Measurements from ENCODE around the gene LAMA2. TPM values are rescaled to one million over a fixed set of nuclear protein-coding genes. Genes with fewer than 3 reads are reported as not detected.

Gene LAMA2
- total and polyA plus RNA-seq, 2 experiments from 2014 or later = 0.91 to 6.4 TPM

- H3K79me2 ChIP-seq (replicated peaks; ENCODE audit: insufficient read depth) = no peaks in the 10 kb centered on the region
- no peaks in the 10 kb centered on the region for H3K27me3 ChIP-seq (ENCODE audit: insufficient read depth)
- no peaks in the 10 kb centered on the region for H3F3A ChIP-seq (replicated peaks; ENCODE audit: low read depth)
- H3K4me1 ChIP-seq (ENCODE audit: insufficient read depth) = no peaks in the 10 kb centered on the region
- H3K36me3 ChIP-seq (ENCODE audit: insufficient read depth) = no peaks in the 10 kb centered on the region
- Mint-ChIP-seq H3K36me3 (ENCODE audit: low read depth) (no peaks in the 10 kb centered on the region), H3K27ac (no peak overlapping the region), H3K4me1 (no peaks in the 10 kb centered on the region), H3K27me3 (ENCODE audit: insufficient read depth, low read depth, poor library complexity) (no peaks in the 10 kb centered on the region), H3K4me3 (no peak overlapping the region), H3K9me3 (no peaks in the 10 kb centered on the region)
- no peaks in the 10 kb centered on the region for H3K9me2 ChIP-seq (ENCODE audit: insufficient read depth)
- ATAC-seq (no peak), DNase-seq (ENCODE audit: low spot score) (no peak)
- H3K4me3 ChIP-seq = no peak overlapping the region
- no peak overlapping the region for H3K27ac ChIP-seq (ENCODE audit: low read depth)
- no peak overlapping the region for H2AFZ ChIP-seq
- no peak overlapping the region for H3K4me2 ChIP-seq
- no peaks in the 10 kb centered on the region for H4K20me1 ChIP-seq (replicated peaks; ENCODE audit: insufficient read depth)
- no peak for TF ChIP-seq REST (IDR thresholded peaks at IDR 0.05; ENCODE audit: unreplicated experiment)
- no peak for TF ChIP-seq ZNF114 (CRISPR knock-in tag; IDR thresholded peaks at IDR 0.05)
- no peak for TF ChIP-seq ZNF331 (CRISPR knock-in tag; IDR thresholded peaks at IDR 0.05; ENCODE audit: low read depth)
- TF ChIP-seq JUNB (IDR thresholded peaks at IDR 0.05; ENCODE audit: unreplicated experiment) = no peak
- TF ChIP-seq POLR2AphosphoS5 (IDR thresholded peaks at IDR 0.05; ENCODE audit: low read depth) = no peak
- TF ChIP-seq NANOG (IDR thresholded peaks at IDR 0.05; ENCODE audit: borderline replicate concordance) = no peak
- TF ChIP-seq, protein P1, sequence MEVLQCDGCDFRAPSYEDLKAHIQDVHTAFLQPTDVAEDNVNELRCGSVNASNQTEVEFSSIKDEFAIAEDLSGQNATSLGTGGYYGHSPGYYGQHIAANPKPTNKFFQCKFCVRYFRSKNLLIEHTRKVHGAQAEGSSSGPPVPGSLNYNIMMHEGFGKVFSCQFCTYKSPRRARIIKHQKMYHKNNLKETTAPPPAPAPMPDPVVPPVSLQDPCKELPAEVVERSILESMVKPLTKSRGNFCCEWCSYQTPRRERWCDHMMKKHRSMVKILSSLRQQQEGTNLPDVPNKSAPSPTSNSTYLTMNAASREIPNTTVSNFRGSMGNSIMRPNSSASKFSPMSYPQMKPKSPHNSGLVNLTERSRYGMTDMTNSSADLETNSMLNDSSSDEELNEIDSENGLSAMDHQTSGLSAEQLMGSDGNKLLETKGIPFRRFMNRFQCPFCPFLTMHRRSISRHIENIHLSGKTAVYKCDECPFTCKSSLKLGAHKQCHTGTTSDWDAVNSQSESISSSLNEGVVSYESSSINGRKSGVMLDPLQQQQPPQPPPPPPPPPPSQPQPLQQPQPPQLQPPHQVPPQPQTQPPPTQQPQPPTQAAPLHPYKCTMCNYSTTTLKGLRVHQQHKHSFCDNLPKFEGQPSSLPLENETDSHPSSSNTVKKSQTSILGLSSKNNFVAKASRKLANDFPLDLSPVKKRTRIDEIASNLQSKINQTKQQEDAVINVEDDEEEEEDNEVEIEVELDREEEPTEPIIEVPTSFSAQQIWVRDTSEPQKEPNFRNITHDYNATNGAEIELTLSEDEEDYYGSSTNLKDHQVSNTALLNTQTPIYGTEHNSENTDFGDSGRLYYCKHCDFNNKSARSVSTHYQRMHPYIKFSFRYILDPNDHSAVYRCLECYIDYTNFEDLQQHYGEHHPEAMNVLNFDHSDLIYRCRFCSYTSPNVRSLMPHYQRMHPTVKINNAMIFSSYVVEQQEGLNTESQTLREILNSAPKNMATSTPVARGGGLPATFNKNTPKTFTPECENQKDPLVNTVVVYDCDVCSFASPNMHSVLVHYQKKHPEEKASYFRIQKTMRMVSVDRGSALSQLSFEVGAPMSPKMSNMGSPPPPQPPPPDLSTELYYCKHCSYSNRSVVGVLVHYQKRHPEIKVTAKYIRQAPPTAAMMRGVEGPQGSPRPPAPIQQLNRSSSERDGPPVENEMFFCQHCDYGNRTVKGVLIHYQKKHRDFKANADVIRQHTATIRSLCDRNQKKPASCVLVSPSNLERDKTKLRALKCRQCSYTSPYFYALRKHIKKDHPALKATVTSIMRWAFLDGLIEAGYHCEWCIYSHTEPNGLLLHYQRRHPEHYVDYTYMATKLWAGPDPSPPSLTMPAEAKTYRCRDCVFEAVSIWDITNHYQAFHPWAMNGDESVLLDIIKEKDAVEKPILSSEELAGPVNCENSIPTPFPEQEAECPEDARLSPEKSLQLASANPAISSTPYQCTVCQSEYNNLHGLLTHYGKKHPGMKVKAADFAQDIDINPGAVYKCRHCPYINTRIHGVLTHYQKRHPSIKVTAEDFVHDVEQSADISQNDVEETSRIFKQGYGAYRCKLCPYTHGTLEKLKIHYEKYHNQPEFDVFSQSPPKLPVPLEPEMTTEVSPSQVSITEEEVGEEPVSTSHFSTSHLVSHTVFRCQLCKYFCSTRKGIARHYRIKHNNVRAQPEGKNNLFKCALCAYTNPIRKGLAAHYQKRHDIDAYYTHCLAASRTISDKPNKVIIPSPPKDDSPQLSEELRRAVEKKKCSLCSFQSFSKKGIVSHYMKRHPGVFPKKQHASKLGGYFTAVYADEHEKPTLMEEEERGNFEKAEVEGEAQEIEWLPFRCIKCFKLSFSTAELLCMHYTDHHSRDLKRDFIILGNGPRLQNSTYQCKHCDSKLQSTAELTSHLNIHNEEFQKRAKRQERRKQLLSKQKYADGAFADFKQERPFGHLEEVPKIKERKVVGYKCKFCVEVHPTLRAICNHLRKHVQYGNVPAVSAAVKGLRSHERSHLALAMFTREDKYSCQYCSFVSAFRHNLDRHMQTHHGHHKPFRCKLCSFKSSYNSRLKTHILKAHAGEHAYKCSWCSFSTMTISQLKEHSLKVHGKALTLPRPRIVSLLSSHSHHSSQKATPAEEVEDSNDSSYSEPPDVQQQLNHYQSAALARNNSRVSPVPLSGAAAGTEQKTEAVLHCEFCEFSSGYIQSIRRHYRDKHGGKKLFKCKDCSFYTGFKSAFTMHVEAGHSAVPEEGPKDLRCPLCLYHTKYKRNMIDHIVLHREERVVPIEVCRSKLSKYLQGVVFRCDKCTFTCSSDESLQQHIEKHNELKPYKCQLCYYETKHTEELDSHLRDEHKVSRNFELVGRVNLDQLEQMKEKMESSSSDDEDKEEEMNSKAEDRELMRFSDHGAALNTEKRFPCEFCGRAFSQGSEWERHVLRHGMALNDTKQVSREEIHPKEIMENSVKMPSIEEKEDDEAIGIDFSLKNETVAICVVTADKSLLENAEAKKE (CRISPR knock-in tag; IDR thresholded peaks at IDR 0.05) = no peak
- TF ChIP-seq CREB1 (CRISPR knock-in tag; IDR thresholded peaks at IDR 0.05; ENCODE audit: low read depth) = no peak
- TF ChIP-seq EZH2 (IDR thresholded peaks at IDR 0.05; ENCODE audit: low read depth, unreplicated experiment) = no peak
- TF ChIP-seq, protein P2, sequence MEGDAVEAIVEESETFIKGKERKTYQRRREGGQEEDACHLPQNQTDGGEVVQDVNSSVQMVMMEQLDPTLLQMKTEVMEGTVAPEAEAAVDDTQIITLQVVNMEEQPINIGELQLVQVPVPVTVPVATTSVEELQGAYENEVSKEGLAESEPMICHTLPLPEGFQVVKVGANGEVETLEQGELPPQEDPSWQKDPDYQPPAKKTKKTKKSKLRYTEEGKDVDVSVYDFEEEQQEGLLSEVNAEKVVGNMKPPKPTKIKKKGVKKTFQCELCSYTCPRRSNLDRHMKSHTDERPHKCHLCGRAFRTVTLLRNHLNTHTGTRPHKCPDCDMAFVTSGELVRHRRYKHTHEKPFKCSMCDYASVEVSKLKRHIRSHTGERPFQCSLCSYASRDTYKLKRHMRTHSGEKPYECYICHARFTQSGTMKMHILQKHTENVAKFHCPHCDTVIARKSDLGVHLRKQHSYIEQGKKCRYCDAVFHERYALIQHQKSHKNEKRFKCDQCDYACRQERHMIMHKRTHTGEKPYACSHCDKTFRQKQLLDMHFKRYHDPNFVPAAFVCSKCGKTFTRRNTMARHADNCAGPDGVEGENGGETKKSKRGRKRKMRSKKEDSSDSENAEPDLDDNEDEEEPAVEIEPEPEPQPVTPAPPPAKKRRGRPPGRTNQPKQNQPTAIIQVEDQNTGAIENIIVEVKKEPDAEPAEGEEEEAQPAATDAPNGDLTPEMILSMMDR (conservative IDR thresholded peaks at IDR 0.05; ENCODE audit: low read depth in 2 of 2) = no peak
- TF ChIP-seq EZH2phosphoT487 (IDR thresholded peaks at IDR 0.05; ENCODE audit: unreplicated experiment) = no peak
- TF ChIP-seq STAT1 (IDR thresholded peaks at IDR 0.05; ENCODE audit: unreplicated experiment) = no peak
- TF ChIP-seq ETS1 (IDR thresholded peaks at IDR 0.05) = no peak
These were observed 190.1 kb downstream of the LAMA2 start for GRCh38 chr6:129073051-129073450.
